Measurements from ENCODE around the gene FLACC1.

DNA sequence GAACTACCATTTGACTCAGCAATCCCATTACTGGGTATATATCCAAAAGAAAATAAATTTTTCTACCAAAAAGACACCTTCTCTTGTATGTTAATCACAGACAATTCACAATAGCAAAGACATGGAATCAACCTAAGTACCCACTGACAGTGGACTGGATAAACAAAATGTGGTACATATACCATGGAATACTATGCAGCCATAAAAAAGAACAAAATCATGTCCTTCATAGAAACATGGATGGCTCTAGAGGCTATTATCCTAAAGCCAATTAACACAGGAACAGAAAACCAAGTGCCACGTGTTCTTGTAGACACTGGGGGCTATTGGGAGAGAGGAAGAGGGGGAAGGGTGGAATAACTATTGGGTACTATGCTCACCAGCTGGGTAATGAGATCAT, 27.7 kb downstream of the FLACC1 start:
- TF ChIP-seq, protein P1, sequence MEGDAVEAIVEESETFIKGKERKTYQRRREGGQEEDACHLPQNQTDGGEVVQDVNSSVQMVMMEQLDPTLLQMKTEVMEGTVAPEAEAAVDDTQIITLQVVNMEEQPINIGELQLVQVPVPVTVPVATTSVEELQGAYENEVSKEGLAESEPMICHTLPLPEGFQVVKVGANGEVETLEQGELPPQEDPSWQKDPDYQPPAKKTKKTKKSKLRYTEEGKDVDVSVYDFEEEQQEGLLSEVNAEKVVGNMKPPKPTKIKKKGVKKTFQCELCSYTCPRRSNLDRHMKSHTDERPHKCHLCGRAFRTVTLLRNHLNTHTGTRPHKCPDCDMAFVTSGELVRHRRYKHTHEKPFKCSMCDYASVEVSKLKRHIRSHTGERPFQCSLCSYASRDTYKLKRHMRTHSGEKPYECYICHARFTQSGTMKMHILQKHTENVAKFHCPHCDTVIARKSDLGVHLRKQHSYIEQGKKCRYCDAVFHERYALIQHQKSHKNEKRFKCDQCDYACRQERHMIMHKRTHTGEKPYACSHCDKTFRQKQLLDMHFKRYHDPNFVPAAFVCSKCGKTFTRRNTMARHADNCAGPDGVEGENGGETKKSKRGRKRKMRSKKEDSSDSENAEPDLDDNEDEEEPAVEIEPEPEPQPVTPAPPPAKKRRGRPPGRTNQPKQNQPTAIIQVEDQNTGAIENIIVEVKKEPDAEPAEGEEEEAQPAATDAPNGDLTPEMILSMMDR (IDR thresholded peaks at IDR 0.05) = no peak
- no peak for TF ChIP-seq POLR2A (IDR thresholded peaks at IDR 0.05)
